Activated effector memory CD4-positive, alpha-beta T cell treated with anti-CD3 and anti-CD28 coated beads, Interleukin-2, amount 50 U/mL, for 16 hours (primary cell): ENCODE results near the gene KRTAP19-8.

ENCODE experiments used
- DNase-seq: peaks from one replicate; pipeline ENCODE4 v3.0.0-alpha.2; 2020

KRTAP19-8 gene

DNA sequence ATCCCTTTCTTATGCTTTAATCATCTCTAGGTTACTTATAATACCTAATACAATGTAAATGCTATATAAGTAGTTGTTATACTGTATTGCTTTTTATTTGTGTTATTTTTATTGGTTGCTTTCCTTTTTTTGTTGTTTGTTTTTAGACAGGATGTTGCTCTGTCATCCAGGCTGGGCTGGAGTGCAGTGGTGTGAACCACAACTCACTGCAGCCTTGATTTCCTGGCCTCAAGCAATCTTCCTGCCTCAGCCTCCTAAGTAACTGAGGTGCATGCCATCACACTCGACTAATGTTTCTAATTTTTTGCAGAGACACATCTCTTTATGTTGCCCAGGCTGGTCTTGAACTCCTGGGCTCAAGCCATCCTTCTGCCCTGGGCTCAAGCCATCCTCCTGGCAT lies 26.9 kb downstream of the KRTAP19-8 start:
- no peak for DNase-seq

DNA sequence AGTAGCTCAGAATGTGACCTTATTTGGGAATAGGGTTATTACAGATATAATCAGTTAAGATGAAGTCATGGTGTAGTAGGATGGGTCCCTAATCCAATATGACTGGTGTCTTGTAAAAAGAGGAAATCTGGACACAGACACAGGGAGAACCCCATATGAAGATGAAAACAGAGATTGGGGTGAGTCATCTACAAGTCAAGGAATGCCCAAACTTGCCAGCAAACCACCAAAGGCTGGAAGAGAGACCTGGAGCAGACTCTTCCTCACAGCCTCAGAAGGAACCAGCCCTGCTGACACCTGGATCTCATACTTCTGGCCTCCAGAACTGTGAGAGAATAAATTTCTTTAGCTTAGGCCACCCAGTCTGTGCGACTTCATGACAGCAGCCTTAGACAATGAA lies 29.9 kb downstream of the KRTAP19-8 start:
- DNase-seq: no peak

DNA sequence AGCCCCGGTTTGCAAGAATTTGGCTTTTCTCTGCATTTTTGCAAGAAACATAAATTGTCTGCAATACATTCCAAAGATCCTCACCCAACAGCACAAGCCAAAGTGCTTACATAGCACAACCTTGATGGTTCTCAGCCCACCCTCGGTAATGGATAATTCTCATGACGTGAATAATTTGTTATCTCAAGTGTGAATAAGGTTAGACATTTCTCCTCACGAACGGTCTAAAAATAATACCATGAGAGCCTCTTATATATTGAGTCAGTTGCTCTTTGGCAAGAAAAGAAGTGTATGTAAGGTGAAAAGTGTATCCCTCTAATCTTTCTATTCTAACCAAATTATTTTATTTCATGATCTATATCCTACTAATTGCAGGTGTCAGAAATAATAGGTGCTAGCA lies 33.3 kb downstream of the KRTAP19-8 start:
- no peak for DNase-seq

DNA sequence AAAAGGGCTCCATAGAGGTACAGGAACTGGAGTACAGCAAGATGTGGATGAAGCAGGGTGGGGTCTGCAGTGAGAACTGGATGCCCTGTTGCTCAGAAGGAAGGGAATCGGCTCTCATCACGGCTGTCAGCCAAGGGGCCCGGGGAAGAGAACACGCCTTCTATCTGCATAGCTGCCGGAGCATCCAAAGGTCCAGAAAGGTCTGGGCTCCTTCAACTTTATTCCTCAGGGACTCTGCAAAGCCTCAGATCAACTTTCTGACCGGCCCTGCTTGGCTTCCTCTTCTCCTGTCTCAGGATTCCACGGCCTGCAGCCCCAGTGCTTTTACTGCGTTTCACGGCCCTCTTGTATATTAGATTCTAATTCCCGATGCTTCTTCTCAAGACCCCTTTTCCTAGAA lies 34.8 kb downstream of the KRTAP19-8 start:
- DNase-seq: no peak

DNA sequence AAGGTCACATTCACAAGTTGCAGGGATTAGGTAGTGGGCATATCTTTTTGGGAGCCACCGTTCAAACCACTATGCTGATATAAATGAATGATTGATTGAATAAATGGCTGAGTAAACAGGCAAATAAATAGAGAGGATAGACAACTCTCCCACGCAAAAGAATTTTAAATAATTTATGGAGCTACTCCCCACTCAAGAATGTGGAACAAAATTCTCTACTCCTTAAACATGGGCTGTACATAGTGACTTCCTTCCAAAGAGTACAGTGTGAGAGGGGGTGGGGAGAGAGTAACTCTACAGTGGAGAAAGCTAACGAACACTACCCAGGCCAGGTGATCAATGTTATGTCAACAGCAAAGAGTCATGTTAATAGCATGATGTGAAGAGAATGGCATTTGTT lies 40.7 kb downstream of the KRTAP19-8 start:
- DNase-seq: no peak

DNA sequence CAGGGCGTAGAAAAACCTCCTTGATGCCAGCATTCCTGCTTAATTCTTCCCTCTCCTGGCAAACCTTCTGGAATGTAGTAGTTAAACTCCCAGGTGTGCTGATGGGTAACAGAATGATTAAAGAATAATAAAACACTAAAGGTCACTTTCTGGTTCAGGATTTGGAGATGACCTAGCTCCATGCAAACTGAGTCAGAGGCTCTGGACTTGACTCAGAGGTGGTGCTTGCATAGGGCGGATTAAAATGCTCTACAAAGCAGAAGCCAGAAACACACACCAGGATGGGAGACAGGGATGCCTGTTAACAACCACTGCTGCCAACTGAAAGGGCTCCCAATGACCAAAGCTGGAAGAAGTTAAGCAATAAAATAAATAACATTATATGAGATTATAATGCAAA lies 41.5 kb downstream of the KRTAP19-8 start:
- DNase-seq: no peak

DNA sequence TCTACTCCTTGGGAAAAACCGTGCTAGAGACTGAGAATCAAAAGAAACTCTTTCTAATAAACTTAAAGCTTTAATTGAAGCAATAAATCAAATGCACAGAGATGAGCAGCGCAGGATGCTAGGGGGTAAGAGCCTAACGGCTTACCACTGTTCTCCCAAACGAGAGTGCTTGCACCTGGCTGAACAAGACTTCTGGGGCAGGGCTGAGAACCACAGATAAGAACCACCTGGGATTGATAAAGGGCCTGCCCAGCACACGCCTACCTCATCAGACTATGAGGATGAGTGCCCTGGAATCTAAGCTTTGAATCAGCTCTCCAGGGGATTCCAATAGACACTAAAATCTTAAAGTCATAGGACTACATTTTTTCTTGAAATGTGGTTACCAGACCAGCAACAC lies 43.3 kb downstream of the KRTAP19-8 start:
- DNase-seq: no peak

DNA sequence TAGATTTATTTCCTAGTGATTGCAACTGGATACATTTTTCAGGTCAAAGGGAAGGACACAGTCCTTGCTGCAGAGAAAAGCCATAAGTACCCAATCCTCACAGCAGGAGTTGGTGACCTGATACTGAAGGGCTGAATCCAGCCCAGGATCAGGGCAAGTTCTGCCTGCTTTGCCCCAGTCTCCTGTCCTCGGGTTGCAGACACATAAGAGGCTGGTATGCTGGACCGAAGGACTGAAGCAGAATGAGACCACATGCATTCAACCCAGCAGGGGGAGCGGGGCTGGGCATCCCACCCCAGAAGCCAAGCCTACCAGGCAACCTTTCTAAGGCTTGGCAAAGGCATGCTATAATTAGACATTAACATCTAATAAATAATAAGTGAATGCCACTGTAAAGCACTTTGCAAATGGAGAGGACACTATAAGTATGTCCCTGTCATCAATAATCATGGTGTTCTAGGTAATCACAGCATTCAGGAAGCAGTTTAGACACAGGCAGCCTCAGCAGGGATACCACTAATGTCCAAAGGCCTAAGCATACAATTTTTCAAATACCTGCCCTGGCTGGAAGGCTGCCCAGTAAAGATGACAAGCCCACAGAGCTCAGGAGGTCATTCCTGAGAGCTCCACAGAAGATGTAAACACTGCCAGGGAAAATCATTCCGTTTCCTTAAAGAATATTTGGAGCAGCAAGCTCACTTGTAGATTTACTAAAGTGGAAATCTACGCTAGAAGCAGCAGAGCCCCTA lies 47.6 kb downstream of the KRTAP19-8 start:
- DNase-seq: no peak

DNA sequence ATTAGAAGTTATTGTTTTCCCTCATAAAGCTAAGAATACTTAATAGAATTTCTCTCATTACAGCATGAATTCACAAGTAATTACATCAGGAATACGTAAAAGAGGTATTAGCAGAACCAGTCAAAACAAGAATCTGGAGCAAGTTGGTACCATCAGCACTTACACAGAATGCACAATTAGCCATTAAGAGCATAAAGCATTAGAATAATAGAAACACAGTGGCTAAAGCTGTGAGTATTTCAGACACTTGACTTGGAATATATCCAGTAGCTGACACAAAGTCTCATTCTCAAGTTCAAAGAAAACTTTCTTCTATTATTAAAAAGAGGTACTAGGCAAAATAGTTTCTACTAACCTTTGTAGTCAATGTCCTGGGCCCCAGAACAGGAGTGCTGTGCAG lies 49.6 kb downstream of the KRTAP19-8 start:
- no peak for DNase-seq
